Spleen (tissue), 7 donors: ENCODE data around the gene SLC39A11.

Experiments
- POLR2A ChIP-seq, 3 donors: fragments of 450-650 bp; IDR thresholded peaks; one replicate each; pipeline ENCODE4 v1.5.1; 2017; ENCODE audit warnings: antibody characterized with exemption in 3 of 3, mild to moderate bottlenecking in 1 of 3
- POLR2AphosphoS5 ChIP-seq, 3 donors: sonication (generic); formaldehyde crosslinking; IDR thresholded peaks; one replicate each; pipeline ENCODE4 v1.5.1; 2017; ENCODE audit warnings: antibody characterized with exemption in 3 of 3
- TF ChIP-seq, protein P1 (sequence below), 11 experiments: fragments of 200-600 bp in 7 of 11; fragments of 450-650 bp in 4 of 11; sonication (generic) in 4 of 11; IDR thresholded peaks in 8 of 11; conservative IDR thresholded peaks in 3 of 11; 1 replicate in 7 of 11; 2 replicates in 4 of 11; pipeline versions ENCODE4 v1.4.0 to v1.8.0; 2016 to 2021; ENCODE audit warnings: antibody characterized with exemption in 11 of 11, inconsistent platforms in 4 of 11, mild to moderate bottlenecking in 1 of 11
- donor health status: DM: no; HTN: no; CAD: no; lungs with moderate emphysema.
- donor health status: DM: no; HTN: no; CAD: no.
- donor health status: DM: no; HTN: no; CAD: no.

DNA sequence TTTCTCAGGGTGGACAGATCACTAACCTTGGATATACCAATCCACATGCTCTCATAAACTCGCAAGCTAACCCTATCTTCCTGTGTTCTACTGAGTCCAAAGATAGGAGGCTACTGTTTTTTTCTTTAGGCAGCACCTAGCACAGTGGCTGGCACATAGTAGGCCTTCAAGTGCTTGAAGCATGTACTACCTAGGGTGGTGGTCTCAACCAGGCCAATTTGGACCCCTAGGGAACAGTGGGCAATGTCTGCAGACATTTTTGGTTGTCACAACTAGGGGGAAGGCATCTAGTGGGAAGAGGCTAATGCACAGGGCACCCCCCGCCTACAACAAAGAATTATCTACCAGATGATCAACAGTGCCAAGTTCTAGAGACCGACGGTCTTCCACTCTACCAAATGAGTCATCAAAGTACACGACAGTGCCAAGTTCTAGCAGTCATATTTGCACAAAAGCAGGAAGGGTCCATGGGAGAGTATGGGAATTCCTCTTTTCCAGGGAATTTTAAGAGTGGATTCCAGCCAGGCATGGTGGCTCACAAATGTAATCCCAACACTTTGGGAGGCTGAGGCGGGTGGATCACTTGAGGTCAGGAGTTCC, 390.3 kb downstream of the SLC39A11 start:
- TF ChIP-seq, protein P1, sequence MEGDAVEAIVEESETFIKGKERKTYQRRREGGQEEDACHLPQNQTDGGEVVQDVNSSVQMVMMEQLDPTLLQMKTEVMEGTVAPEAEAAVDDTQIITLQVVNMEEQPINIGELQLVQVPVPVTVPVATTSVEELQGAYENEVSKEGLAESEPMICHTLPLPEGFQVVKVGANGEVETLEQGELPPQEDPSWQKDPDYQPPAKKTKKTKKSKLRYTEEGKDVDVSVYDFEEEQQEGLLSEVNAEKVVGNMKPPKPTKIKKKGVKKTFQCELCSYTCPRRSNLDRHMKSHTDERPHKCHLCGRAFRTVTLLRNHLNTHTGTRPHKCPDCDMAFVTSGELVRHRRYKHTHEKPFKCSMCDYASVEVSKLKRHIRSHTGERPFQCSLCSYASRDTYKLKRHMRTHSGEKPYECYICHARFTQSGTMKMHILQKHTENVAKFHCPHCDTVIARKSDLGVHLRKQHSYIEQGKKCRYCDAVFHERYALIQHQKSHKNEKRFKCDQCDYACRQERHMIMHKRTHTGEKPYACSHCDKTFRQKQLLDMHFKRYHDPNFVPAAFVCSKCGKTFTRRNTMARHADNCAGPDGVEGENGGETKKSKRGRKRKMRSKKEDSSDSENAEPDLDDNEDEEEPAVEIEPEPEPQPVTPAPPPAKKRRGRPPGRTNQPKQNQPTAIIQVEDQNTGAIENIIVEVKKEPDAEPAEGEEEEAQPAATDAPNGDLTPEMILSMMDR (IDR thresholded peaks at IDR 0.05 in 8 of 11, conservative IDR thresholded peaks at IDR 0.05 in 3 of 11), result no peak
- TF ChIP-seq POLR2AphosphoS5 (IDR thresholded peaks at IDR 0.05), result no peak
- no peak for TF ChIP-seq POLR2A (IDR thresholded peaks at IDR 0.05)
